Stimulated activated CD4-positive, alpha-beta T cell treated with anti-CD3 and anti-CD28 coated beads, Interleukin-1b, Interleukin-23, amount 100 ng/mL, for 24 hours (primary cell): ENCODE measurements around the gene SRGAP1.
"Not testable (repeated sequence)": the region's sequence is repeated elsewhere in the genome, so short reads cannot be mapped to it uniquely, and the experiment has no call there.

ENCODE experiments used
- DNase-seq, 4 experiments: peaks; one replicate each; pipeline ENCODE4 v3.0.0-alpha.2; 2020; ENCODE audit warnings: low read depth in 4 of 4, low spot score in 1 of 4

The SRGAP1 gene

GRCh38 chr12:64039281-64039871 is 194.9 kb downstream of the SRGAP1 start:
- DNase-seq: no peak

- no peak for DNase-seq
These were observed 198.4 kb downstream of the SRGAP1 start for GRCh38 chr12:64042911-64043310.

GRCh38 chr12:64044191-64044590 is 199.7 kb downstream of the SRGAP1 start:
- no peak for DNase-seq

- DNase-seq: no peak
These were observed 206.6 kb downstream of the SRGAP1 start for GRCh38 chr12:64051057-64051456.

GRCh38 chr12:64053117-64053516 is 208.6 kb downstream of the SRGAP1 start:
- DNase-seq: no peak

- DNase-seq: no peak
These were observed 209.6 kb downstream of the SRGAP1 start for GRCh38 chr12:64054079-64054520.

GRCh38 chr12:64056741-64057140 is 212.2 kb downstream of the SRGAP1 start:
- DNase-seq: no peak

GRCh38 chr12:64057706-64058105 is 213.2 kb downstream of the SRGAP1 start:
- no peak for DNase-seq

GRCh38 chr12:64058541-64059265 is 214.2 kb downstream of the SRGAP1 start:
- no peak for DNase-seq

GRCh38 chr12:64059685-64060084 is 215.2 kb downstream of the SRGAP1 start:
- DNase-seq: no peak

- no peak for DNase-seq
These were observed 217.4 kb downstream of the SRGAP1 start for GRCh38 chr12:64061868-64062375.

GRCh38 chr12:64063121-64063520 is 218.6 kb downstream of the SRGAP1 start:
- no peak for DNase-seq

GRCh38 chr12:64064240-64064639 is 219.7 kb downstream of the SRGAP1 start:
- DNase-seq: no peak

- DNase-seq: no peak
These were observed 220.2 kb downstream of the SRGAP1 start for GRCh38 chr12:64064706-64065105.

GRCh38 chr12:64065881-64066451 is 221.5 kb downstream of the SRGAP1 start:
- DNase-seq: no peak

GRCh38 chr12:64066776-64067175 is 222.3 kb downstream of the SRGAP1 start:
- no peak for DNase-seq

- DNase-seq: no peak
These were observed 226.0 kb downstream of the SRGAP1 start for GRCh38 chr12:64070454-64070853.

- no peak for DNase-seq
These were observed 228.5 kb downstream of the SRGAP1 start for GRCh38 chr12:64072916-64073575.

GRCh38 chr12:64076565-64076964 is 232.1 kb downstream of the SRGAP1 start:
- DNase-seq: not testable (repeated sequence)

- no peak for DNase-seq
These were observed 233.4 kb downstream of the SRGAP1 start for GRCh38 chr12:64077922-64078321.

GRCh38 chr12:64080319-64081007 is 236.0 kb downstream of the SRGAP1 start:
- no peak for DNase-seq
